ENCODE data around the gene FAM168A.

The FAM168A gene

DNA sequence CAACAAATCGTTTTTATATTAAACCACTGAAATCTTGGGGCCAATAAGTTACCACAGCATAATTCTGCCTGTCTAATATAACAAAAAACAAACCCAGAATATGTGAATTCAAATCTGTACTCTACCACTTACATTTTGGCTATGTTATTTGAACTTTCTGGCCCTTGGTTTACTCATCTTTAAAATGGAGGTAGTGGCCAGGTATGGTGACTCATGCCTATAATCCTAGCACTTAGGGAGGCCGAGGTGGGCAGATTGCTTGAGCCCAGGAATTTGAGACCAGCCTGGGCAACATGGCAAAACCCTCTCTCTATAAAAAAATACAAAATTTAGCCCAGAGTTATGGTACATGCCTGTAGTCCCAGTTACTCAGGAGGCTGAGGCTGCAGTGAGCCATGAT is 84.2 kb downstream of the FAM168A start:
- Histone ChIP-seq H3K4me3 (ENCODE audit: low read length) (no peak overlapping the region), H3K36me3 (ENCODE audit: insufficient read depth, low read length) (no peaks in the 10 kb centered on the region; the same call in 1 of the 2 replicates), H3K9ac (ENCODE audit: low read depth, low read length) (no peak overlapping the region), H3K27me3 (ENCODE audit: insufficient read depth, low read length) (no peaks in the 10 kb centered on the region), H3K9me3 (ENCODE audit: insufficient read depth, low read depth, low read length) (no peaks in the 10 kb centered on the region), H3K27ac (ENCODE audit: low read depth, low read length) (no peak overlapping the region), H3K4me1 (ENCODE audit: insufficient read depth, low read length) (no peaks in the 10 kb centered on the region)
- 82% methylated on average over 2 of the region's 2 CpGs for WGBS

DNA sequence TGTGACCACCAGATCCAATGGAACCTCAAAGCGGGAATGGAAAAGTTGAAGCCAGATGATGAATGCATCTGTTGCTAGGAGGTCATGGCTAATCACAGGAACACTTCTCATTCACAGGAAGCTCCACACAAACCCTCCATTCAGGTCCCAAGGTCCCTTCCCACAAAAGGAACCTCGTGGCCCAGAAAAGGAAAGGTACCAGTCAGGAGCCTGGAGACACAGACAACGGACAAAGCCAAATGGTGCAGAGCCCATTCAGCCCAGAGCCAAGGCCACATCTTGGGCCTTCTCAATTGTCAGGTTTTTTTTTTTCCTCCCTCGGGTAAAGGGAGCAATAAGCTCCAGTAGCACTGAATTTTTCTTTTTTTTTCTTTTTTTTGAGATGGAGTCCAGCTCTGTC is 87.0 kb downstream of the FAM168A start:
- no peaks in the 10 kb centered on the region for H3K9me3 ChIP-seq (ENCODE audit: insufficient read depth, low read depth, low read length)
- WGBS = 92% methylated on average over 4 of the region's 4 CpGs
- no peaks in the 10 kb centered on the region for H3K36me3 ChIP-seq (ENCODE audit: insufficient read depth, low read length)
- H3K4me1 ChIP-seq (ENCODE audit: insufficient read depth, low read length) = no peaks in the 10 kb centered on the region
- no peak overlapping the region for H3K4me3 ChIP-seq (ENCODE audit: low read length)
- H3K9ac ChIP-seq (ENCODE audit: low read depth, low read length) = no peak overlapping the region
- no peaks in the 10 kb centered on the region for H3K27me3 ChIP-seq (ENCODE audit: insufficient read depth, low read length)
- H3K27ac ChIP-seq (ENCODE audit: low read depth, low read length) = no peak overlapping the region

DNA sequence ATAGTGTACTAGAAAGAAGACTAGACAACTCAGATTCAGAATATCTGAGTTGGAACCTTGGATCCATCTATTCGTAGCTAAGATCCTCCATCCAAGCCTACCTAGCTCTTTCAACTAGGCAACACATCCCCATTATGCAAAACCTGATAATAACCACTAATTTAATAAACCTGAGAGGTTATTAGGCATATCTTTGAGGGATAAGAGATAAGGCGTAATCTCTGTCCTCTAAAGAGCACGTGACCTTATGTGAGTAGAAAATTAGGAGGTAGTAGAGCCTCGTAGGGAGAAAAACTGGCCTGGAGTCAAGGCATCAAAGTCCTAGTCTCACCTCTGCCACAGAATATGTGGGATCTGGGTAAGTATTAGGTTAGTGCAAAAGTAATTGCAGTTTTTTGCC is 87.8 kb downstream of the FAM168A start:
- Histone ChIP-seq H3K27ac (ENCODE audit: low read depth, low read length) (no peak overlapping the region), H3K9ac (ENCODE audit: low read depth, low read length) (no peak overlapping the region), H3K9me3 (ENCODE audit: insufficient read depth, low read depth, low read length) (no peaks in the 10 kb centered on the region), H3K4me1 (ENCODE audit: insufficient read depth, low read length) (no peaks in the 10 kb centered on the region), H3K4me3 (ENCODE audit: low read length) (no peak overlapping the region), H3K36me3 (ENCODE audit: insufficient read depth, low read length) (no peaks in the 10 kb centered on the region), H3K27me3 (ENCODE audit: insufficient read depth, low read length) (no peaks in the 10 kb centered on the region)
- 93% methylated on average over 4 of the region's 4 CpGs for WGBS

DNA sequence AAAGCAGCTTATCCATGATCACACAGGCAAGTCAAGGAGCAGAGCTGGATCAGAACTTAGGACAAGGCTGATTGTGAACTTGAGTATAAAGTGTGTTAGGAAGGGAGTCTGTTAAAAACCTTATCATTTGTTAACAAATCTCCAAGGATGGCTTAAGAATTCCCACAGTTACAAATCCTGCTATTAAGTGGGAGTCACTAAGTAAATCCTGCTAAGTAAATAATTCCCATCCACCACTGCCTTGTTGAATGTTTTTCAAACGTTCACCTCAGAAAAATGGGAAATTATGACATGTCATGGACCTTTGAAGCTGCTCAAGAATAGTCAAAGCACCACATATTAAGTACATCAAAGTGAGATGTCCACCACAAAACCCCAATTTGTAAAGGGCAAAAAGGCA is 88.7 kb downstream of the FAM168A start:
- no peak overlapping the region for H3K27ac ChIP-seq (ENCODE audit: low read depth, low read length)
- H3K9ac ChIP-seq (ENCODE audit: low read depth, low read length) = no peak overlapping the region
- no peaks in the 10 kb centered on the region for H3K27me3 ChIP-seq (ENCODE audit: insufficient read depth, low read length)
- H3K9me3 ChIP-seq (ENCODE audit: insufficient read depth, low read depth, low read length) = no peaks in the 10 kb centered on the region
- H3K4me3 ChIP-seq (ENCODE audit: low read length) = no peak overlapping the region
- WGBS = 80% methylated on average over 1 of the region's 1 CpG
- H3K4me1 ChIP-seq (ENCODE audit: insufficient read depth, low read length) = no peaks in the 10 kb centered on the region
- H3K36me3 ChIP-seq (ENCODE audit: insufficient read depth, low read length) = no peaks in the 10 kb centered on the region

DNA sequence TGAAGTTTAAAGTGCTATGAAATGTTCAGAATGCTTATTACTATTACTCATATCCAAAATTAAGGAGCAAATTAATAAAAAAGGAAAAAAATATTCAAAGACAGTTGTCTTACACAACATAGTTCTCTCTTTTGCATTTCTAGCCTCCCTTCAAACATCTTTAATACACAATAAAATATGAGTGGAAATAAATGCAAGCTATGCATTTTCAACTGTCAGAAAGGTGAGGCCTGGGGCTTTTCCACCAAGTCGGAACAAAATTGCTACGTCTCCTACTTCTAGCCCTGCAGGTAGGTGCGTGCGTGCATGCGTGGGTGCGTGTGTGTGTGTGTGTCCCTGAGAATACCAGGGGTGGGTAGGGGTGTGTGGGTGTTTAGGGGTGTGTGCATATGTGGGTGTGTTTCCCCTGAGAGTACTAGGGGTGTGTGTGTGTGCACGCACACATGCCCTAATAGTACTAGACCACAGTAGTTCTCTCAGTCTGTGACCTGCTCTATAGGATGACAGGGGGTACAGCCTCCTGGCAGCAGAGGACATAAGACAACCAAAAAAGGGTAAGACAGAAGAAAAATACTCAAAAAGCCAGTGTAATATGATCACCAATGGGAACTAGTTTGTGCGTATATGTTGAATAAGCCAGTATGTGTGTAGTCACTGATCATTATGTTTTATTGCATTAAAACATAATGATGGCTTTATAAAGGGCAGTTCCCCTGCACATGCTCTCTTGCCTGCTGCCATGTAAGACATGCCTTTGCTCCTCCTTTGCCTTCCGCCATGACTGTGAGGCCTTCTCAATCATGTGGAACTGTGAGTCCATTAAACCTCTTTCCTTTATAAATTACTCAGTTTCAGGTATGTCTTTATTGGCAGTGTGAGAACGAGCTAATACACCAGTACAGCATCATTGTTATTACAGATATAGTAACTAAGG is 89.4 kb downstream of the FAM168A start:
- no peak overlapping the region for H3K4me3 ChIP-seq (ENCODE audit: low read length)
- no peaks in the 10 kb centered on the region for H3K9me3 ChIP-seq (ENCODE audit: insufficient read depth, low read depth, low read length)
- H3K4me1 ChIP-seq (ENCODE audit: insufficient read depth, low read length) = no peaks in the 10 kb centered on the region
- 90% methylated on average over 10 of the region's 10 CpGs for WGBS
- H3K27ac ChIP-seq (ENCODE audit: low read depth, low read length) = no peak overlapping the region
- H3K27me3 ChIP-seq (ENCODE audit: insufficient read depth, low read length) = no peaks in the 10 kb centered on the region
- no peaks in the 10 kb centered on the region for H3K36me3 ChIP-seq (ENCODE audit: insufficient read depth, low read length)
- no peak overlapping the region for H3K9ac ChIP-seq (ENCODE audit: low read depth, low read length)

DNA sequence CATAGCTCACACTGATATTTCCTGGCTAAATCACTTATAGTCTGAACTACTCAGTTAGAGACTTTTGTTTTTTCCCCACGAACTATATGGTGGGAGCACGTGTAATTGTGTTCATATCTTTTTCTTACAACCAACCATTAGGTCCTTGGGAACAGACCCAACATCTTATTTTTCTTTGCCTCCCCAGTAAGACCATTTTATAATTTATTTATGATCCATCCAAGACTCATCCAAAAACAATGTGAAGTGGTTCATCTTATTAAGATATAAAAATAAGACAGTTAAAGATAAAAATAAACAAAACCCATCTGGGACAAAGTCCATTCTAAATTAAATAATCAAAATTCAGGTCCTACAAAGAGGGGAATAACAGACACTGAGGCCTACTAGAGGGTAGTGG is 90.8 kb downstream of the FAM168A start:
- no peak overlapping the region for H3K4me3 ChIP-seq (ENCODE audit: low read length)
- no peaks in the 10 kb centered on the region for H3K27me3 ChIP-seq (ENCODE audit: insufficient read depth, low read length)
- no peaks in the 10 kb centered on the region for H3K36me3 ChIP-seq (ENCODE audit: insufficient read depth, low read length)
- no peak overlapping the region for H3K9ac ChIP-seq (ENCODE audit: low read depth, low read length)
- no peak overlapping the region for H3K27ac ChIP-seq (ENCODE audit: low read depth, low read length)
- no peaks in the 10 kb centered on the region for H3K9me3 ChIP-seq (ENCODE audit: insufficient read depth, low read depth, low read length)
- H3K4me1 ChIP-seq (ENCODE audit: insufficient read depth, low read length) = no peaks in the 10 kb centered on the region
- WGBS = no CpG with 5 or more reads among the region's 2 CpGs

DNA sequence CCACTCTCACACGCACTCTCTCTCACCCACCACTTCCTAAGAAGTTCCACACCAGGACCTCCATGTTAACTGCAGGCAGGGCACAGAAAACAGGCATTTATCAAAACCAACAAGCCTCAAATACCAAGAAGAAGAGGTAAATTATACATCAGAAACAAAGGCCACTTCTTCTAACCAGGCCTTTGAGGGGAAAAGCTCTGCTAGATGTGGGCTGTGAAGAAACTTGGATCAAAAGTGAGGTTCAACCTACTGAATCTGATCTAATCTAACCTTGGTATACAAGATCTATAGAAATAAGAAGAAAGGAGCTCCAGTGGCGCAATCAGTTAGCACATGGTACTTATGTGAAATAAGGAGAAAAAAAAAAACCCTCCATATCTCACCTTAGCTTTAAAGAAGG is 91.9 kb downstream of the FAM168A start:
- H3K27ac ChIP-seq (ENCODE audit: low read depth, low read length) = no peak overlapping the region
- H3K4me3 ChIP-seq (ENCODE audit: low read length) = no peak overlapping the region
- H3K4me1 ChIP-seq (ENCODE audit: insufficient read depth, low read length) = no peaks in the 10 kb centered on the region
- H3K9me3 ChIP-seq (ENCODE audit: insufficient read depth, low read depth, low read length) = no peaks in the 10 kb centered on the region
- 94% methylated on average over 1 of the region's 2 CpGs for WGBS
- H3K27me3 ChIP-seq (ENCODE audit: insufficient read depth, low read length) = no peaks in the 10 kb centered on the region
- no peaks in the 10 kb centered on the region for H3K36me3 ChIP-seq (ENCODE audit: insufficient read depth, low read length)
- no peak overlapping the region for H3K9ac ChIP-seq (ENCODE audit: low read depth, low read length)

DNA sequence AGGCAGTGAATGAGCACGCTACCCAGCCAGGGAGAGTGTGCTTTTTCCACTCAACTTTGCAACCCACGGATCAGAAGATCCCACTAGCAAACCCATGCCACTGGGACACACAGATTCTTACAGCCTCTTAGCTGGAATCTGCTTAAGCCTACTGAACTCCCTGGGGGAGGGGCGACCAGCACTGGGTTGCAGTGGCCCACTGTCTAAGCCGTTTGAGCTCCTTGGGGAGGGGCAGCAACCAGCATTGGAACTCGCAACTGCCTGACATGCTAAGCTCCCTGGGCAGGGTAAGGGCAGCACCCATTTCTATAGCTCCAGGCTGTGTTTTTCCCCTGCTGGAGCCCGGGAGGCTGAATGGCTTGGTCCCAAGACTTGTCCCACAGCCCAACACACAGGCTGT is 99.6 kb downstream of the FAM168A start:
- no peaks in the 10 kb centered on the region for H3K36me3 ChIP-seq (ENCODE audit: insufficient read depth, low read length)
- no peaks in the 10 kb centered on the region for H3K9me3 ChIP-seq (ENCODE audit: insufficient read depth, low read depth, low read length)
- H3K4me1 ChIP-seq (ENCODE audit: insufficient read depth, low read length) = peaks cover 6% of the 10 kb centered on the region; the same call in 1 of the 2 replicates
- no peak overlapping the region for H3K4me3 ChIP-seq (ENCODE audit: low read length)
- H3K27me3 ChIP-seq (ENCODE audit: insufficient read depth, low read length) = no peaks in the 10 kb centered on the region
- WGBS = 81% methylated on average over 6 of the region's 6 CpGs
- H3K9ac ChIP-seq (ENCODE audit: low read depth, low read length) = no peak overlapping the region
- H3K27ac ChIP-seq (ENCODE audit: low read depth, low read length) = no peak overlapping the region

DNA sequence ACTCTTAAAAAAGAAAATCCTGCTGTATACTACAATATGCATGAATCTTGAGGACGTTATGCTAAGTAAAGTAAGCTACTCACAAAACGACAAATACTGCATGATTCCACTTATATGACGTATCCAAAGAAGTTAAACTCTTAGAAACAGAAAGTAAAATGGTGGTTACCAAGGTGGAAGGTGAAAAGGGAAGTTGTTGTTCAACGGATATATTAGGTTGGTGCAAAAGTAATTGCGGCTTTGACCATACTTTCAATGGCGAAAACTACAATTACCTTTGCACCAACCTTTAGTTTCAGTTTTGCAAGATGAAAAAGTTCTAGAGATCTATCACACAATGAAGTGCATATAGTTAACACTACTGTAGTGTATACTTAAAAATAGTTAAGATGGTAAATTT is 101.8 kb downstream of the FAM168A start:
- WGBS = 94% methylated on average over 6 of the region's 6 CpGs
- Histone ChIP-seq H3K9ac (ENCODE audit: low read depth, low read length) (no peak overlapping the region), H3K27me3 (ENCODE audit: insufficient read depth, low read length) (no peaks in the 10 kb centered on the region)

DNA sequence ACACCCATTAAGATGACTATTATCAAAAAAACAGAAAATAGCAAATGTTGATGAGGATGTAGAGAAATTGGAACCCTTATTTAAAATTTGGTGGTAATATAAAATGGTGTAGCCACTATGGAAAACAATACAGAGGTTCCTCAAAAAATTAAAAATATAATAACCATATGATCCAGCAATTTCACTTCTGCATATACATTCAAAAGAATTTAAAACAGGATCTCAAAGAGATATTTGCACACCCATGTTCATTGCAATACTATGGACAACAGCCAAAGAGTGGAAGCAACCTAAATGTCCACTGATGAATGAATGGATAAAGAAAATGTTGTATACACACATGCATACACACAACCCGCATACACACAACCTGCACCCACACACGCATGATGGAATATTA is 102.2 kb downstream of the FAM168A start:
- no peaks in the 10 kb centered on the region for H3K27me3 ChIP-seq (ENCODE audit: insufficient read depth, low read length)
- H3K4me1 ChIP-seq (ENCODE audit: insufficient read depth, low read length) = peaks cover 12% of the 10 kb centered on the region; the same call in 1 of the 2 replicates
- H3K27ac ChIP-seq (ENCODE audit: low read depth, low read length) = no peak overlapping the region
- H3K4me3 ChIP-seq (ENCODE audit: low read length) = no peak overlapping the region
- no peaks in the 10 kb centered on the region for H3K36me3 ChIP-seq (ENCODE audit: insufficient read depth, low read length)
- no peak overlapping the region for H3K9ac ChIP-seq (ENCODE audit: low read depth, low read length)
- no peaks in the 10 kb centered on the region for H3K9me3 ChIP-seq (ENCODE audit: insufficient read depth, low read depth, low read length)
- WGBS = 96% methylated on average over 2 of the region's 2 CpGs

More for the DNA sequence above, 101.8 kb downstream of the FAM168A start:
- H3K4me1 ChIP-seq (ENCODE audit: insufficient read depth, low read length) = peaks cover 12% of the 10 kb centered on the region; the same call in 1 of the 2 replicates
- no peak overlapping the region for H3K4me3 ChIP-seq (ENCODE audit: low read length)
- no peaks in the 10 kb centered on the region for H3K36me3 ChIP-seq (ENCODE audit: insufficient read depth, low read length)
- no peak overlapping the region for H3K27ac ChIP-seq (ENCODE audit: low read depth, low read length)
- H3K9me3 ChIP-seq (ENCODE audit: insufficient read depth, low read depth, low read length) = no peaks in the 10 kb centered on the region

DNA sequence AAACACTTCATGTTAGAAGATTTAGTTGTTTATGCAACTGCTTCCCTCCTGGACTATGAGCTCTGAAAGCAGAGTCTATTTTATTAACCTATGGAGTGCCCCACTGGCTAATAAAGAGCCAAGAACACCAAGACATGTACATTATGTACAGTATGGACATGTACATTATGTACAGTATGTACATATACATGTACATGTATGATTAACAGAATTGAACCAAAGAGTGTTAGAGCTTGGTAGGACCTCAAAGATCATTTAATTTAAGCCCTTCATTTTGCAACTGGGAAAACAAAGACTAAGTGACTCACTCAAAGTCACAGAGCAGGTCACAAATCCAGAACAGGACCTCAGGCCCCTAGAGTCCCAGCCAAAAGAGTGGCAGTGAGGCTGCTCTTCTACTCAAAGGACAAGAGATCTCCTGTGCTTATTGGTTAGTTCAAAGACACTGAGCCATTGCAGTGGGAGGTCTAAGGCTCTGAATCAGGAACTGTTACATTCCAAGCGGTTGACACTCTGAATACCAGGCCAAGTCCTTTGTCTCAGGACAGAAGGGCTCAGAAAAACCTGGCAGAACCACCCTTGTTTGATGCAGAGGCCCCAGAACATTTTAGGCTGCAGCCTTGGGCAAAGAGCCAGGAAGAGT is 103.8 kb downstream of the FAM168A start:
- WGBS = 51% methylated on average over 1 of the region's 1 CpG
- Histone ChIP-seq H3K9ac (ENCODE audit: low read depth, low read length) (0 out of 2 replicates have a peak overlapping the region, but pooled peaks have one; percentile 27), H3K9me3 (ENCODE audit: insufficient read depth, low read depth, low read length) (no peaks in the 10 kb centered on the region), H3K4me1 (ENCODE audit: insufficient read depth, low read length) (peaks cover 19% of the 10 kb centered on the region; the same call in 1 of the 2 replicates), H3K36me3 (ENCODE audit: insufficient read depth, low read length) (no peaks in the 10 kb centered on the region), H3K4me3 (ENCODE audit: low read length) (no peak overlapping the region), H3K27ac (ENCODE audit: low read depth, low read length) (peak overlapping the region; percentile 60), H3K27me3 (ENCODE audit: insufficient read depth, low read length) (no peaks in the 10 kb centered on the region)
